Activated CD4-positive, alpha-beta memory T cell treated with anti-CD3 and anti-CD28 coated beads for 36 hours (primary cell): ENCODE results near the gene GDF3. TPM values are rescaled to one million over a fixed set of nuclear protein-coding genes. Genes with fewer than 3 reads are reported as not detected.
A peak's percentile ranks its signal among the peaks of the same experiment; 100 is the strongest.
"Not testable (repeated sequence)": the region's sequence is repeated elsewhere in the genome, so short reads cannot be mapped to it uniquely, and the experiment has no call there.

Source experiments
- CTCF ChIA-PET: fragments of 350-600 bp; sonication (Branson Sonifier 250); formaldehyde crosslinking; loops from one replicate; lab custom pipeline; 2021; ENCODE audit warnings: antibody characterized with exemption, inconsistent platforms; lab: Charles Lee
- POLR2A ChIA-PET: fragments of 350-600 bp; sonication (Branson Sonifier 250); formaldehyde crosslinking; loops from one replicate; lab custom pipeline; 2021; ENCODE audit warnings: antibody characterized with exemption; lab: Charles Lee
- DNase-seq: peaks from one replicate; pipeline ENCODE4 v3.0.0-alpha.2; 2020
- H3K27ac Mint-ChIP-seq: one replicate; pipeline ENCODE4 v1.8.0; 2021; ENCODE audit warnings: mixed read lengths
- H3K27me3 Mint-ChIP-seq: one replicate; pipeline ENCODE4 v1.8.0; 2021; ENCODE audit warnings: mixed read lengths
- H3K36me3 Mint-ChIP-seq: one replicate; pipeline ENCODE4 v1.8.0; 2021; ENCODE audit warnings: mixed read lengths
- H3K4me1 Mint-ChIP-seq: one replicate; pipeline ENCODE4 v1.8.0; 2021; ENCODE audit warnings: low read depth, mixed read lengths
- H3K4me3 Mint-ChIP-seq: one replicate; pipeline ENCODE4 v1.8.0; 2021; ENCODE audit warnings: mild to moderate bottlenecking, mixed read lengths
- H3K9me3 Mint-ChIP-seq: one replicate; pipeline ENCODE4 v1.8.0; 2021; ENCODE audit warnings: mixed read lengths
- intact Hi-C: fragments of 100-400 bp; cut with micrococcal nuclease; formaldehyde crosslinking; loops from one replicate; pipeline ENCODE4 v1.15.1; 2023
- total RNA-seq, 2 experiments: library from RNA; stranded (reverse); gene quantifications; one replicate each; pipeline ENCODE4 v1.2.3, GENCODE V29; 2021

Gene GDF3
- total RNA-seq, 2 experiments from 2014 or later = not detected

- Mint-ChIP-seq H3K9me3 (no peaks in the 10 kb centered on the region), H3K36me3 (no peaks in the 10 kb centered on the region), H3K4me1 (no peaks in the 10 kb centered on the region), H3K4me3 (no peak overlapping the region), H3K27me3 (peaks cover 3% of the 10 kb centered on the region), H3K27ac (no peak overlapping the region)
- POLR2A ChIA-PET = no interaction called here
- CTCF ChIA-PET = no interaction called here
- DNase-seq = no peak
- intact Hi-C loops = no loop called here
Measured at GRCh38 chr12:7656121-7656520, 39.5 kb downstream of the GDF3 start.

- Mint-ChIP-seq H3K4me1 (no peaks in the 10 kb centered on the region), H3K4me3 (no peak overlapping the region), H3K27ac (no peak overlapping the region), H3K27me3 (peaks cover 3% of the 10 kb centered on the region), H3K9me3 (no peaks in the 10 kb centered on the region), H3K36me3 (no peaks in the 10 kb centered on the region)
- CTCF ChIA-PET = interaction anchor here (1.2 kb wide), 1 partner anchor 11 kb away, joined by 4 read pairs; no protein-coding TSS in a partner anchor
- intact Hi-C loops = no loop called here
- DNase-seq = no peak
- POLR2A ChIA-PET = no interaction called here
Measured at GRCh38 chr12:7650091-7650490, 45.5 kb downstream of the GDF3 start.

GRCh38 chr12:7647071-7647470 lies 48.5 kb downstream of the GDF3 start:
- no peak overlapping the region for H3K4me3 Mint-ChIP-seq
- H3K27me3 Mint-ChIP-seq = no peaks in the 10 kb centered on the region
- peaks cover 2% of the 10 kb centered on the region for H3K4me1 Mint-ChIP-seq
- no peaks in the 10 kb centered on the region for H3K36me3 Mint-ChIP-seq
- no peak for DNase-seq
- ChIA-PET POLR2A (no interaction called here), CTCF (interaction anchor here (1.7 to 3.0 kb wide), 2 partner anchors 8 to 160 kb away, joined by 7 to 18 read pairs; no protein-coding TSS in a partner anchor)
- no peaks in the 10 kb centered on the region for H3K9me3 Mint-ChIP-seq
- H3K27ac Mint-ChIP-seq = no peak overlapping the region
- intact Hi-C loops = loop anchor here (10.0 kb wide), 2 partner anchors 158 to 288 kb away; partner anchors contain the start of gene SLC2A3

- no peak for DNase-seq
- intact Hi-C loops = loop anchor here (10.0 kb wide), 2 partner anchors 159 to 289 kb away; partner anchors contain the start of gene SLC2A3
- H3K4me3 Mint-ChIP-seq = no peak overlapping the region
- H3K9me3 Mint-ChIP-seq = no peaks in the 10 kb centered on the region
- POLR2A ChIA-PET = no interaction called here
- H3K36me3 Mint-ChIP-seq = no peaks in the 10 kb centered on the region
- peaks cover 6% of the 10 kb centered on the region for H3K4me1 Mint-ChIP-seq
- no peak overlapping the region for H3K27ac Mint-ChIP-seq
- H3K27me3 Mint-ChIP-seq = no peaks in the 10 kb centered on the region
- CTCF ChIA-PET = interaction anchor here (0.7 to 3.0 kb wide), 3 partner anchors 9 to 426 kb away, joined by 3 to 18 read pairs (median 3); no protein-coding TSS in a partner anchor
Measured at GRCh38 chr12:7646178-7646475, 49.4 kb downstream of the GDF3 start.

- DNase-seq = peak; percentile 18
- Mint-ChIP-seq H3K27ac (no peak overlapping the region), H3K9me3 (no peaks in the 10 kb centered on the region), H3K4me3 (no peak overlapping the region), H3K27me3 (no peaks in the 10 kb centered on the region), H3K36me3 (no peaks in the 10 kb centered on the region), H3K4me1 (peaks cover 11% of the 10 kb centered on the region)
- CTCF ChIA-PET = interaction anchor here (0.7 to 3.0 kb wide), 3 partner anchors 8 to 426 kb away, joined by 3 to 18 read pairs (median 3); no protein-coding TSS in a partner anchor
- POLR2A ChIA-PET = no interaction called here
- intact Hi-C loops = loop anchor here (10.0 kb wide), 2 partner anchors 159 to 289 kb away; partner anchors contain the start of gene SLC2A3
Measured at GRCh38 chr12:7645395-7646177, 50.0 kb downstream of the GDF3 start.

GRCh38 chr12:7642876-7643309 lies 52.7 kb downstream of the GDF3 start:
- peaks cover 27% of the 10 kb centered on the region for H3K4me1 Mint-ChIP-seq

GRCh38 chr12:7642287-7642686 lies 53.3 kb downstream of the GDF3 start:
- POLR2A ChIA-PET = no interaction called here
- Mint-ChIP-seq H3K36me3 (peaks cover 1% of the 10 kb centered on the region), H3K4me1 (peaks cover 27% of the 10 kb centered on the region), H3K9me3 (no peaks in the 10 kb centered on the region), H3K4me3 (no peak overlapping the region), H3K27ac (no peak overlapping the region), H3K27me3 (no peaks in the 10 kb centered on the region)
- intact Hi-C loops = loop anchor here (10.0 kb wide), 2 partner anchors 163 to 293 kb away; partner anchors contain the start of gene SLC2A3
- DNase-seq = no peak
- CTCF ChIA-PET = interaction anchor here (0.7 to 7.1 kb wide), 25 partner anchors 8 to 454 kb away, joined by 3 to 69 read pairs (median 4); no protein-coding TSS in a partner anchor

More at GRCh38 chr12:7642876-7643309, 52.7 kb downstream of the GDF3 start:
- Mint-ChIP-seq H3K9me3 (no peaks in the 10 kb centered on the region), H3K4me3 (no peak overlapping the region), H3K27ac (no peak overlapping the region), H3K36me3 (peaks cover 1% of the 10 kb centered on the region), H3K27me3 (no peaks in the 10 kb centered on the region)
- POLR2A ChIA-PET = no interaction called here
- intact Hi-C loops = loop anchor here (10.0 kb wide), 2 partner anchors 162 to 292 kb away; partner anchors contain the start of gene SLC2A3
- DNase-seq = peak; percentile 56
- CTCF ChIA-PET = interaction anchor here (0.7 to 7.1 kb wide), 25 partner anchors 8 to 454 kb away, joined by 3 to 69 read pairs (median 4); no protein-coding TSS in a partner anchor

GRCh38 chr12:7640123-7640995 lies 55.2 kb downstream of the GDF3 start:
- H3K36me3 Mint-ChIP-seq, H3K27me3 Mint-ChIP-seq, H3K9me3 Mint-ChIP-seq: not testable (repeated sequence)
- peak overlapping the region; percentile 84 for H3K27ac Mint-ChIP-seq
- peak; percentile 78 for DNase-seq
- H3K4me1 Mint-ChIP-seq = peaks cover 27% of the 10 kb centered on the region
- CTCF ChIA-PET = interaction anchor here (0.6 to 7.1 kb wide), 9 partner anchors 30 to 451 kb away, joined by 3 to 69 read pairs (median 4); partner anchors contain the start of gene PEX5
- POLR2A ChIA-PET = interaction anchor here (0.6 kb wide), 1 partner anchor 9 kb away, joined by 5 read pairs; no protein-coding TSS in a partner anchor
- H3K4me3 Mint-ChIP-seq = peak overlapping the region; percentile 79
- intact Hi-C loops = loop anchor here (2.0 to 10.0 kb wide), 3 partner anchors 164 to 386 kb away; partner anchors contain the start of gene SLC2A3

Other genes with a start within 250 kb of the GDF3 start
- gene CD163, start 192.0 kb downstream of the GDF3 start, total RNA-seq = not detected
- not detected for gene APOBEC1, start 29.9 kb downstream of the GDF3 start, total RNA-seq
- not detected for gene DPPA3, start 15.7 kb upstream of the GDF3 start, total RNA-seq
- gene CLEC4C, start 51.6 kb upstream of the GDF3 start, total RNA-seq = not detected
- not detected for gene NANOGNB, start 69.4 kb upstream of the GDF3 start, total RNA-seq
- gene NANOG, start 93.6 kb upstream of the GDF3 start, total RNA-seq = not detected
- 1 to 10 TPM; 8.0 to 8.9 TPM for gene SLC2A14, start 177.1 kb upstream of the GDF3 start, total RNA-seq
- gene SLC2A3, start 240.4 kb upstream of the GDF3 start, total RNA-seq = 100 to 1,000 TPM; 310 to 315 TPM